ENCODE data around the gene UBE3A.

DNA sequence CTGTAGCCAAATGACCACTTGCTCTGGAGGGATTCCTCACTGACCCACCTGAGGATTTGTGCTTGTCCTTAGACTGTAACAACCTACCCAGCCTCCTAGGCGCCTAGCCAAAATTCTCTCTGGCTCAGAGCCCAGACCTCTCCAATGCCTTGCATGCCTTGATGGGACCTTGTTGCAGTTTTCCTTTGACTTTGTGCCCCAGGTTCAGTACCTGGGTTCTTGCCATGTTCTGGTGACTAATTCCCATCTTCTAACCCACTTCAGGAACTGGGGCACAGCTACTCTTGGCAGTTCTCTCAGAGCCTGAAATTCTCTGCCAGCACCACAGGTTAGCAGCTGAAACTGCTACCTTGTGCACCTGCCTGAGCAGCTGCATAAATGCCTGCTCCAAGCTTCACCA is 27.0 kb upstream of the UBE3A start:
- TF ChIP-seq, protein P1, sequence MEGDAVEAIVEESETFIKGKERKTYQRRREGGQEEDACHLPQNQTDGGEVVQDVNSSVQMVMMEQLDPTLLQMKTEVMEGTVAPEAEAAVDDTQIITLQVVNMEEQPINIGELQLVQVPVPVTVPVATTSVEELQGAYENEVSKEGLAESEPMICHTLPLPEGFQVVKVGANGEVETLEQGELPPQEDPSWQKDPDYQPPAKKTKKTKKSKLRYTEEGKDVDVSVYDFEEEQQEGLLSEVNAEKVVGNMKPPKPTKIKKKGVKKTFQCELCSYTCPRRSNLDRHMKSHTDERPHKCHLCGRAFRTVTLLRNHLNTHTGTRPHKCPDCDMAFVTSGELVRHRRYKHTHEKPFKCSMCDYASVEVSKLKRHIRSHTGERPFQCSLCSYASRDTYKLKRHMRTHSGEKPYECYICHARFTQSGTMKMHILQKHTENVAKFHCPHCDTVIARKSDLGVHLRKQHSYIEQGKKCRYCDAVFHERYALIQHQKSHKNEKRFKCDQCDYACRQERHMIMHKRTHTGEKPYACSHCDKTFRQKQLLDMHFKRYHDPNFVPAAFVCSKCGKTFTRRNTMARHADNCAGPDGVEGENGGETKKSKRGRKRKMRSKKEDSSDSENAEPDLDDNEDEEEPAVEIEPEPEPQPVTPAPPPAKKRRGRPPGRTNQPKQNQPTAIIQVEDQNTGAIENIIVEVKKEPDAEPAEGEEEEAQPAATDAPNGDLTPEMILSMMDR (IDR thresholded peaks at IDR 0.05) = no peak
- no peak for TF ChIP-seq POLR2A (IDR thresholded peaks at IDR 0.05)
